Measurements from ENCODE around the gene VIPR2.

Gene VIPR2

GRCh38 chr7:159022238-159022993 lies 122.3 kb downstream of the VIPR2 start:
- no peaks in the 10 kb centered on the region for H3K9me3 ChIP-seq
- H3K27ac ChIP-seq: no peak overlapping the region
- no peak for TF ChIP-seq CTCF (IDR thresholded peaks at IDR 0.05)
- H3K27me3 ChIP-seq: peaks cover 1% of the 10 kb centered on the region
- H3K4me1 ChIP-seq (ENCODE audit: control insufficient read depth in 1 of 2, insufficient read depth in 1 of 2, low read depth in 1 of 2, low read length in 1 of 2): no peaks in the 10 kb centered on the region
- H3K36me3 ChIP-seq: no peaks in the 10 kb centered on the region
- H3K4me3 ChIP-seq (ENCODE audit: low read depth in 1 of 2, low read length in 1 of 2): no peak overlapping the region

GRCh38 chr7:159020987-159021386 lies 123.7 kb downstream of the VIPR2 start:
- TF ChIP-seq CTCF (IDR thresholded peaks at IDR 0.05): no peak
- no peaks in the 10 kb centered on the region for H3K9me3 ChIP-seq
- no peaks in the 10 kb centered on the region for H3K4me1 ChIP-seq (ENCODE audit: control insufficient read depth in 1 of 2, insufficient read depth in 1 of 2, low read depth in 1 of 2, low read length in 1 of 2)

GRCh38 chr7:159019111-159019510 lies 125.6 kb downstream of the VIPR2 start:
- Histone ChIP-seq H3K27me3 (no peaks in the 10 kb centered on the region), H3K27ac (no peak overlapping the region), H3K4me3 (ENCODE audit: low read depth in 1 of 2, low read length in 1 of 2) (no peak overlapping the region), H3K9me3 (no peaks in the 10 kb centered on the region), H3K4me1 (ENCODE audit: control insufficient read depth in 1 of 2, insufficient read depth in 1 of 2, low read depth in 1 of 2, low read length in 1 of 2) (no peaks in the 10 kb centered on the region), H3K36me3 (no peaks in the 10 kb centered on the region)
- no peak for TF ChIP-seq CTCF (IDR thresholded peaks at IDR 0.05)

More at GRCh38 chr7:159020987-159021386, 123.7 kb downstream of the VIPR2 start:
- no peaks in the 10 kb centered on the region for H3K36me3 ChIP-seq
- H3K27ac ChIP-seq: no peak overlapping the region
- H3K4me3 ChIP-seq (ENCODE audit: low read depth in 1 of 2, low read length in 1 of 2): no peak overlapping the region
- no peaks in the 10 kb centered on the region for H3K27me3 ChIP-seq

GRCh38 chr7:159017741-159018140 lies 126.9 kb downstream of the VIPR2 start:
- Histone ChIP-seq H3K4me1 (ENCODE audit: control insufficient read depth in 1 of 2, insufficient read depth in 1 of 2, low read depth in 1 of 2, low read length in 1 of 2) (no peaks in the 10 kb centered on the region), H3K4me3 (ENCODE audit: low read depth in 1 of 2, low read length in 1 of 2) (no peak overlapping the region), H3K27ac (no peak overlapping the region), H3K36me3 (no peaks in the 10 kb centered on the region), H3K27me3 (no peaks in the 10 kb centered on the region), H3K9me3 (no peaks in the 10 kb centered on the region)
- TF ChIP-seq CTCF (IDR thresholded peaks at IDR 0.05): no peak

GRCh38 chr7:159017210-159017609 lies 127.5 kb downstream of the VIPR2 start:
- H3K4me1 ChIP-seq (ENCODE audit: control insufficient read depth in 1 of 2, insufficient read depth in 1 of 2, low read depth in 1 of 2, low read length in 1 of 2): no peaks in the 10 kb centered on the region
- no peak overlapping the region for H3K4me3 ChIP-seq (ENCODE audit: low read depth in 1 of 2, low read length in 1 of 2)
- no peak overlapping the region for H3K27ac ChIP-seq
- TF ChIP-seq CTCF (IDR thresholded peaks at IDR 0.05): no peak
- H3K36me3 ChIP-seq: no peaks in the 10 kb centered on the region
- no peaks in the 10 kb centered on the region for H3K27me3 ChIP-seq
- H3K9me3 ChIP-seq: no peaks in the 10 kb centered on the region

Data from neutrophil (primary cell).